Measurements from ENCODE around the gene TBC1D30.

DNA sequence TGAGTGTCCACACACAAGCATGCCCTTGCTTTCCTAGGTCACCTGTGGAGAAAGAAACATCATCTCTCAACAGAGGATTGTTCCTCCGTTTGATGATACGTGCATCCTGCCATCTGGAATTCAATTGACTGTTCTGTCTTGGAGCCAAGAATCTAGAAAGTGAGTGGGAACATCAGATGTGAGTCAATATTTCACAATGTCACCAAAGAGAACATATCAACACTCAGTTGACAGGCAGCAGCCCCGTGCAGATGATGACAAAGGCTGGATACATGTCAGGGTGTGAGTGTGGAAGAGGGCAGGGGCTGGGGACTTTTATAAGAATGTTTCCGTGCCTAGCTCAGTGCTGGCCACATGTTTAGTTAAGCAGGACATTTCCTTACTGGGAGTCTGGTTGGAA, 76.1 kb downstream of the TBC1D30 start:
- TF ChIP-seq SOX15 (CRISPR knock-in tag; IDR thresholded peaks at IDR 0.05) (no peak), ZNF138 (CRISPR knock-in tag; conservative IDR thresholded peaks at IDR 0.05) (no peak)

Measured in WTC11 (cell line).